Smooth muscle cell (in vitro differentiated cells): Measurements from ENCODE around the gene ATP9A. TPM values are rescaled to one million over a fixed set of nuclear protein-coding genes. Genes with fewer than 3 reads are reported as not detected.

Source experiments
- DNase-seq: peaks from one replicate; lab custom pipeline; 2025; ENCODE audit not compliant: unreplicated experiment; lab: John Stamatoyannopoulos, UW
- H2AFZ ChIP-seq: fragments of 200-600 bp; sonication (generic); 2 replicates; pipeline ENCODE4 v1.6.0; 2016; ENCODE audit warnings: antibody characterized with exemption, low read depth, mild to moderate bottlenecking
- H3F3A ChIP-seq: fragments of 200-600 bp; sonication (generic); 2 replicates; pipeline ENCODE4 v1.6.0; 2017; ENCODE audit warnings: antibody characterized with exemption, low read depth
- H3K27ac ChIP-seq: fragments of 200-600 bp; sonication (generic); 2 replicates; pipeline ENCODE4 v1.5.1; 2016; ENCODE audit warnings: low read depth, mild to moderate bottlenecking
- H3K27me3 ChIP-seq: fragments of 200-600 bp; sonication (generic); 2 replicates; pipeline ENCODE4 v1.6.1; 2016; ENCODE audit warnings: low read depth, mild to moderate bottlenecking
- H3K36me3 ChIP-seq: fragments of 200-600 bp; sonication (generic); 2 replicates; pipeline ENCODE4 v1.5.1; 2016; ENCODE audit warnings: low read depth
- H3K4me1 ChIP-seq: fragments of 200-600 bp; sonication (generic); 2 replicates; pipeline ENCODE4 v1.5.1; 2016; ENCODE audit warnings: low read depth
- H3K4me2 ChIP-seq: fragments of 200-600 bp; sonication (generic); 2 replicates; pipeline ENCODE4 v1.6.0; 2016; ENCODE audit warnings: mild to moderate bottlenecking
- H3K4me3 ChIP-seq: fragments of 200-600 bp; sonication (generic); 2 replicates; pipeline ENCODE4 v1.5.1; 2016; ENCODE audit warnings: mild to moderate bottlenecking
- H3K79me2 ChIP-seq: fragments of 200-600 bp; sonication (generic); 2 replicates; pipeline ENCODE4 v1.6.0; 2016; ENCODE audit warnings: low read depth, mild to moderate bottlenecking
- H3K9ac ChIP-seq: fragments of 200-600 bp; sonication (generic); 2 replicates; pipeline ENCODE4 v1.6.0; 2016; ENCODE audit warnings: low read depth
- H3K9me3 ChIP-seq: fragments of 200-600 bp; sonication (generic); replicated peaks from 2 replicates; pipeline ENCODE4 v1.5.1; 2016; ENCODE audit warnings: low read depth
- H4K20me1 ChIP-seq: fragments of 200-600 bp; sonication (generic); 2 replicates; pipeline ENCODE4 v1.6.0; 2016; ENCODE audit warnings: low read depth
- CTCF ChIP-seq: fragments of 200-600 bp; sonication (generic); IDR thresholded peaks from 2 replicates; pipeline ENCODE4 v1.5.1; 2017; ENCODE audit warnings: borderline replicate concordance, mild to moderate bottlenecking, antibody characterized with exemption; ENCODE audit not compliant: insufficient read depth, poor library complexity, severe bottlenecking
- whole genome bisulfite sequencing: methylation state at CpG from one replicate; pipeline ENCODE4 v1.1.7; 2016; ENCODE audit warnings: low lambda C conversion rate; 5-methylcytosine and 5-hydroxymethylcytosine counted together
- polyA plus RNA-seq: library from polyadenylated mRNA; unstranded; fragments of >200 nt; fragmentation: Nextera tagmentation; extraction: Ambion mirVana; gene quantifications from 2 replicates; pipeline ENCODE4 v1.2.1, GENCODE V29; 2016
- total RNA-seq: library from RNA; depleted of rRNA; stranded (reverse); fragments of >200 nt; gene quantifications from 2 replicates; pipeline ENCODE4 v1.2.3, GENCODE V29; 2014

The ATP9A gene
- total and polyA plus RNA-seq, 2 experiments from 2014 or later: 3.4 to 8.0 TPM

- no peak for DNase-seq
- WGBS: 89% methylated on average over 5 of the region's 5 CpGs
- Histone ChIP-seq H2AFZ (no peak overlapping the region), H3K4me3 (no peak overlapping the region), H3K4me2 (no peak overlapping the region), H3K79me2 (no peaks in the 10 kb centered on the region), H4K20me1 (no peaks in the 10 kb centered on the region), H3K36me3 (no peaks in the 10 kb centered on the region), H3K9ac (no peak overlapping the region), H3F3A (no peaks in the 10 kb centered on the region), H3K27ac (no peak overlapping the region), H3K4me1 (no peaks in the 10 kb centered on the region), H3K27me3 (no peaks in the 10 kb centered on the region), H3K9me3 (no peaks in the 10 kb centered on the region)
- TF ChIP-seq CTCF: no peak
These were observed 160.1 kb downstream of the ATP9A start for GRCh38 chr20:51608061-51608460.

GRCh38 chr20:51607170-51607569, 161.0 kb downstream of the ATP9A start:
- Histone ChIP-seq H3K4me2 (no peak overlapping the region), H3K9me3 (no peaks in the 10 kb centered on the region), H4K20me1 (no peaks in the 10 kb centered on the region), H3K4me3 (no peak overlapping the region), H3F3A (no peaks in the 10 kb centered on the region), H3K36me3 (no peaks in the 10 kb centered on the region), H3K4me1 (no peaks in the 10 kb centered on the region), H3K27me3 (no peaks in the 10 kb centered on the region), H2AFZ (no peak overlapping the region), H3K27ac (no peak overlapping the region), H3K79me2 (no peaks in the 10 kb centered on the region), H3K9ac (no peak overlapping the region)
- TF ChIP-seq CTCF: no peak
- no peak for DNase-seq
- 88% methylated on average over 2 of the region's 2 CpGs for WGBS

GRCh38 chr20:51604851-51605250, 163.3 kb downstream of the ATP9A start:
- no peaks in the 10 kb centered on the region for H3K36me3 ChIP-seq
- H4K20me1 ChIP-seq: no peaks in the 10 kb centered on the region
- TF ChIP-seq CTCF: no peak
- peaks cover 6% of the 10 kb centered on the region for H3K4me1 ChIP-seq
- no peaks in the 10 kb centered on the region for H3K79me2 ChIP-seq
- H3K27me3 ChIP-seq: no peaks in the 10 kb centered on the region
- no peak for DNase-seq
- H3K4me3 ChIP-seq: no peak overlapping the region
- 96% methylated on average over 14 of the region's 14 CpGs for WGBS
- H3F3A ChIP-seq: no peaks in the 10 kb centered on the region
- no peak overlapping the region for H3K4me2 ChIP-seq
- H3K9me3 ChIP-seq: no peaks in the 10 kb centered on the region
- H2AFZ ChIP-seq: no peak overlapping the region
- no peak overlapping the region for H3K27ac ChIP-seq
- no peak overlapping the region for H3K9ac ChIP-seq

- H3K4me1 ChIP-seq: peaks cover 7% of the 10 kb centered on the region
- TF ChIP-seq CTCF: no peak
- H2AFZ ChIP-seq: no peak overlapping the region
These were observed 166.1 kb downstream of the ATP9A start for GRCh38 chr20:51602131-51602530.

More at GRCh38 chr20:51602131-51602530, 166.1 kb downstream of the ATP9A start:
- no peak overlapping the region for H3K27ac ChIP-seq
- no peak overlapping the region for H3K4me2 ChIP-seq
- no peaks in the 10 kb centered on the region for H3K27me3 ChIP-seq
- no peaks in the 10 kb centered on the region for H3K36me3 ChIP-seq
- no peaks in the 10 kb centered on the region for H3F3A ChIP-seq
- H3K79me2 ChIP-seq: no peaks in the 10 kb centered on the region
- no peak overlapping the region for H3K9ac ChIP-seq
- DNase-seq: no peak
- H3K4me3 ChIP-seq: no peak overlapping the region
- WGBS: 94% methylated on average over 5 of the region's 5 CpGs
- H3K9me3 ChIP-seq: no peaks in the 10 kb centered on the region
- H4K20me1 ChIP-seq: no peaks in the 10 kb centered on the region
